Stimulated activated CD4-positive, alpha-beta T cell treated with anti-CD3 and anti-CD28 coated beads, Interleukin-1b, Interleukin-23, amount 100 ng/mL, for 4 hours (primary cell): Measurements from ENCODE around the gene COL9A3.
A peak's percentile ranks its signal among the peaks of the same experiment; 100 is the strongest.

Source experiments
- DNase-seq, 2 donors: peaks; one replicate each; pipeline ENCODE4 v3.0.0-alpha.2; 2020; ENCODE audit warnings: low read depth in 2 of 2

The COL9A3 gene

GRCh38 chr20:62796699-62797491, 20.0 kb upstream of the COL9A3 start:
- no peak for DNase-seq

GRCh38 chr20:62797671-62798532, 18.9 kb upstream of the COL9A3 start:
- DNase-seq: no peak

GRCh38 chr20:62799036-62799435, 17.8 kb upstream of the COL9A3 start:
- no peak for DNase-seq

GRCh38 chr20:62799459-62799858, 17.4 kb upstream of the COL9A3 start:
- no peak for DNase-seq

GRCh38 chr20:62799873-62800272, 17.0 kb upstream of the COL9A3 start:
- no peak for DNase-seq

- no peak for DNase-seq
Measured at GRCh38 chr20:62800314-62801259, 16.3 kb upstream of the COL9A3 start.

GRCh38 chr20:62801284-62802010, 15.4 kb upstream of the COL9A3 start:
- DNase-seq: no peak

GRCh38 chr20:62802026-62802712, 14.7 kb upstream of the COL9A3 start:
- DNase-seq: no peak

GRCh38 chr20:62804021-62804626, 12.7 kb upstream of the COL9A3 start:
- DNase-seq: no peak

GRCh38 chr20:62804627-62805154, 12.2 kb upstream of the COL9A3 start, which contains the start of gene OGFR:
Gene OGFR, plus strand, starts transcription at chr20:62804835. Its CDS starts 25 bp downstream, at chr20:62804860.
- peak; percentile 65 to 69 for DNase-seq

GRCh38 chr20:62805155-62805710, 11.6 kb upstream of the COL9A3 start:
- peak; percentile 47 to 54 for DNase-seq

GRCh38 chr20:62805711-62806382, 11.0 kb upstream of the COL9A3 start:
- DNase-seq: no peak

- no peak for DNase-seq
Measured at GRCh38 chr20:62806383-62807050, 10.3 kb upstream of the COL9A3 start.

- DNase-seq: no peak
Measured at GRCh38 chr20:62807444-62808210, 9.2 kb upstream of the COL9A3 start.

- peak; percentile 73 for DNase-seq
Measured at GRCh38 chr20:62808211-62808865, 8.5 kb upstream of the COL9A3 start.

- no peak for DNase-seq
Measured at GRCh38 chr20:62809530-62810428, 7.1 kb upstream of the COL9A3 start.
